Activated CD4-positive, alpha-beta memory T cell treated with anti-CD3 and anti-CD28 coated beads for 36 hours (primary cell): ENCODE data around the gene RAB40A. TPM values are rescaled to one million over a fixed set of nuclear protein-coding genes. Genes with fewer than 3 reads are reported as not detected.

Experiments
- CTCF ChIA-PET: fragments of 350-600 bp; sonication (Branson Sonifier 250); formaldehyde crosslinking; loops from one replicate; lab custom pipeline; 2021; ENCODE audit warnings: antibody characterized with exemption, inconsistent platforms; lab: Charles Lee
- POLR2A ChIA-PET: fragments of 350-600 bp; sonication (Branson Sonifier 250); formaldehyde crosslinking; loops from one replicate; lab custom pipeline; 2021; ENCODE audit warnings: antibody characterized with exemption; lab: Charles Lee
- DNase-seq: peaks from one replicate; pipeline ENCODE4 v3.0.0-alpha.2; 2020
- H3K27ac Mint-ChIP-seq: one replicate; pipeline ENCODE4 v1.8.0; 2021; ENCODE audit warnings: mixed read lengths
- H3K27me3 Mint-ChIP-seq: one replicate; pipeline ENCODE4 v1.8.0; 2021; ENCODE audit warnings: mixed read lengths
- H3K36me3 Mint-ChIP-seq: one replicate; pipeline ENCODE4 v1.8.0; 2021; ENCODE audit warnings: mixed read lengths
- H3K4me1 Mint-ChIP-seq: one replicate; pipeline ENCODE4 v1.8.0; 2021; ENCODE audit warnings: low read depth, mixed read lengths
- H3K4me3 Mint-ChIP-seq: one replicate; pipeline ENCODE4 v1.8.0; 2021; ENCODE audit warnings: mild to moderate bottlenecking, mixed read lengths
- H3K9me3 Mint-ChIP-seq: one replicate; pipeline ENCODE4 v1.8.0; 2021; ENCODE audit warnings: mixed read lengths
- intact Hi-C: fragments of 100-400 bp; cut with micrococcal nuclease; formaldehyde crosslinking; loops from one replicate; pipeline ENCODE4 v1.15.1; 2023
- total RNA-seq, 2 experiments: library from RNA; stranded (reverse); gene quantifications; one replicate each; pipeline ENCODE4 v1.2.3, GENCODE V29; 2021

RAB40A gene, protein sequence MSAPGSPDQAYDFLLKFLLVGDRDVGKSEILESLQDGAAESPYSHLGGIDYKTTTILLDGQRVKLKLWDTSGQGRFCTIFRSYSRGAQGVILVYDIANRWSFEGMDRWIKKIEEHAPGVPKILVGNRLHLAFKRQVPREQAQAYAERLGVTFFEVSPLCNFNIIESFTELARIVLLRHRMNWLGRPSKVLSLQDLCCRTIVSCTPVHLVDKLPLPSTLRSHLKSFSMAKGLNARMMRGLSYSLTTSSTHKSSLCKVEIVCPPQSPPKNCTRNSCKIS
- total RNA-seq: under 1 TPM in 1 of 2 experiments, not detected in 1; 0.10 TPM

DNA sequence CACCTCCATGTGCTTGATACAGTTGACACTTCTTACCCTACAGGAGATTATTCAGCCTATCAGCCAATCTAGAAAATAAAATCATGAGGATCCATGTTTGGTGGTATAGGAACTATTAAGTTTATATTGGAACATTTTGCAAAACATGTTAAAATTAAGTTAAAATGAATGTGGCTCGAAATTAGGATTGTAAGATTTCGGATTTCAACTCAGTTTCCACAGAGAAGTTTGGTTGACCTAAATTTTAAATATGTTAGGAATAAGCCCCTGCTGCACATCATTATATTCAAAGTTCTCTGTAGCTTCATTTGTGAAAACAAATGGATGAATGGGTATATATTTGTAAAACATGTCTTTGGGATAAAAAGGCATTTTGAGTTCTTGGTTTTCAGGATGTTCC is at the start of gene RAB40A:
RAB40A (minus strand) TSS at position 101 of the 400 bp plus-strand sequence. CDS start 18,733 bp downstream, outside the sequence.
- DNase-seq: no peak
- Mint-ChIP-seq H3K27ac (no peak within 1 kb of the TSS), H3K9me3 (no peaks in the 10 kb centered on the region), H3K36me3 (no peaks in the 10 kb centered on the region), H3K4me1 (no peaks in the 10 kb centered on the region), H3K27me3 (no peaks in the 10 kb centered on the region), H3K4me3 (no peak within 1 kb of the TSS)
- intact Hi-C loops: no loop called here
- ChIA-PET POLR2A (no interaction called here), CTCF (no interaction called here)

DNA sequence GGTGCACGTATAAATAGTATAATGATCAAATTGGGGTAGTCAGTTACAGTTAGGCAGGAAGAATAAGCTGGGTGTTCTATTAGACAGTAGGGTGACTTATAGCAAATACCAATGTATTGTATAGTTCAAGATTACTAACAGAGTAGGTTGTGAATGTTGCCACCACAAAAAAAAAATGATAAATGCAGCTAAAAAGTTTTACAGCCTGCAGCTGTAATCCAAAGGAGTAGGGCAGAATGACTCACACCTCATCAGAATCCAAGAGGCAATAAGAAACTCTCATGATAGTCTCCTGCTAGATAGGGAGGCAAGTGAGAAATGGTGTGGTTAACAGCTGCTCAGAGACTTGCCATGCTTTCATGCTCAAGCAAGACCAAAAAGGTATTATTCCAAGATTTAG is 46.5 kb upstream of the RAB40A start:
- H3K9me3 Mint-ChIP-seq: no peaks in the 10 kb centered on the region
- POLR2A ChIA-PET: no interaction called here

DNA sequence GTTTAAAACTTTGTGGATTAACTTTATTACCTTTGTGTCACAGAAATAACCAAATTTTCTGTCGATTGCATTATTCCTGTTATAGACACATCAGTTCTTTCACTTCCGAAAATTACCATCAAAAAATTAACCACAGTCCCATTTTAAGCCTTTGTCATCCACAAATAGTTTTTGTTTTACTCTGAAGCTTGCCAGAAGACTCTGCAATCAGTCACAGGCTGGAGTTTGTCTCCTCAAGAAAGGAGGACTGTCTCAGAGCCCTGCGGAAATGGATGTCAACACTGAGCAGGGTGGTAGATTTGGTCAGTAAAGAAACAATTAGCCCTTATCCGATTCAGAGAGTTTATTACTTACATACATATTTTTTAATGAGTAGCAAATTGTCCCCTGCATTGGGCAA is 45.9 kb upstream of the RAB40A start:
- intact Hi-C loops: no loop called here
- DNase-seq: no peak
- ChIA-PET POLR2A (no interaction called here), CTCF (no interaction called here)
- Mint-ChIP-seq H3K27ac (no peak overlapping the region), H3K36me3 (no peaks in the 10 kb centered on the region), H3K4me1 (no peaks in the 10 kb centered on the region), H3K27me3 (peaks cover 2% of the 10 kb centered on the region), H3K9me3 (no peaks in the 10 kb centered on the region), H3K4me3 (no peak overlapping the region)

More for the DNA sequence above, 46.5 kb upstream of the RAB40A start:
- Mint-ChIP-seq H3K27me3 (peaks cover 2% of the 10 kb centered on the region), H3K4me1 (no peaks in the 10 kb centered on the region), H3K36me3 (no peaks in the 10 kb centered on the region), H3K4me3 (no peak overlapping the region), H3K27ac (no peak overlapping the region)
- intact Hi-C loops: no loop called here
- CTCF ChIA-PET: interaction anchor here (0.6 kb wide), 1 partner anchor 22 kb away, joined by 3 read pairs; no protein-coding TSS in a partner anchor
- no peak for DNase-seq

DNA sequence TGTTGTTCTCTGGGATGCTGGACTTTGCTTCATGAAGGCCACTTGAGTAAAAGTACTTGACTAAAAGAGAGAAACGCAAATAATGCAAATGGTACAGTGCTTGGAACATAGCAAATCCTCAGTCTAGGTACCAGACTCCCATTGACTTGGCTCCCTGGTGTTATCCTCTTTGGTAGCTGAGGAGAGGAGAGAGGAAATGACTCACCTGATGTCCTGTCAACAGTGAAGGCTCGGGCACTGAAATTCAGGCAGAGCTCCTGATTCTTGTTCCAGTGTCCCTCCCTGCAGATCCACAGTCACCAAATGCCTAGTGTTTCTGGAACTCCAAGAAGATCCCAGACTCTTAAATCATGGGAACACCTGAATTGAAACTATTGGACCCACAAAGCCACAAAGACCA is 43.5 kb upstream of the RAB40A start:
- POLR2A ChIA-PET: no interaction called here

DNA sequence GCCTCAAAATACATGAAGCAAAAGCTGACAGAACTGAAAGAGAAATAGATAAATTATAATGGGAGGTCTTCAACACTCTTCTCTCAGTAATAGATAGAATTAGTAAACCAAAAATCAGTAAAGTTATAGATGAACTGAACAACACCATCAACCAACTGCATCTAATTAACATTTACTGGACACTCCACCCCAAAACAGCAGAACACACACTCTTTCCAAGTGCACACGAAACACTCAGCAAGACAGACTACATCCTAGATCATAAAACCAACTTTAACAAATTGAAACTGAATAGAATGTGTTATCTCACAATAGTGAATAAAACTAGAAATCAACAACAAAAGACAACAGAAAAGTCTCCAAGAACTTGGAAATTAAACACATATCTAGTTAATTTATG is 41.0 kb upstream of the RAB40A start:
- Mint-ChIP-seq H3K36me3 (no peaks in the 10 kb centered on the region), H3K4me3 (no peak overlapping the region), H3K27me3 (peaks cover 2% of the 10 kb centered on the region), H3K4me1 (no peaks in the 10 kb centered on the region), H3K9me3 (no peaks in the 10 kb centered on the region), H3K27ac (no peak overlapping the region)
- DNase-seq: no peak
- ChIA-PET CTCF (no interaction called here), POLR2A (no interaction called here)
- intact Hi-C loops: no loop called here

More for the DNA sequence above, 43.5 kb upstream of the RAB40A start:
- Mint-ChIP-seq H3K27me3 (peaks cover 2% of the 10 kb centered on the region), H3K4me1 (no peaks in the 10 kb centered on the region), H3K36me3 (no peaks in the 10 kb centered on the region), H3K4me3 (no peak overlapping the region), H3K9me3 (no peaks in the 10 kb centered on the region), H3K27ac (no peak overlapping the region)
- CTCF ChIA-PET: no interaction called here
- intact Hi-C loops: no loop called here
- DNase-seq: no peak

DNA sequence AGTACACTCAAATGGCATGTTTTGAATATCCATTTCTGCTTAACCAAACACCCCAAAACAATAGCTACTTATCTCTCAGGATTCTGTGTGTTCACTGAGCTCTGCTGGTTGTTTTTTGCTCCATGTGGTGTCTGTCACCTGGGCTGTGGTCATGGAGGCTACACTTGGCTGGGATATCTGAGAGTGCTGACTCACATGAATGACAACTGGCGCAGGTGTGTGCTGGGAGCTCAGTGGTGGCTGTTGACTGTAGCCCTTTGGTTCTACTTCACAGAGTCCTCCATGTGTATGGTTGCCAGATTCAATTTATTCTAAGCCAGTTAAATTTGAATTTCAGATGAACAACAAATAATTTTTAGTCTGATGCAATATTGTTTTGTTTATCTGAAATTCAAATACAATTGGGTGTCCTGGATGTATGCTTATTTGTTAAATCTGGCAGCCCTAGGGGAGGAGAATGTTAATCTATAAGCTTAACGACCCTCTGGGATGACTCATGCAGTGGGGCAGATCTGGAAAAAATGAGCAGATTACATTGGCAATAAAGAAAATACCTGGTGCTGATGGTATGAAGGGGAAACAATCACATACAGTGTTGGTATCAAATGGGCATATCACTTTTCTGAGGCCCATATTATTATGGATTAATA is 37.8 kb upstream of the RAB40A start:
- Mint-ChIP-seq H3K27me3 (no peaks in the 10 kb centered on the region), H3K4me3 (no peak overlapping the region), H3K4me1 (no peaks in the 10 kb centered on the region), H3K36me3 (no peaks in the 10 kb centered on the region), H3K9me3 (no peaks in the 10 kb centered on the region), H3K27ac (no peak overlapping the region)
- POLR2A ChIA-PET: no interaction called here
- intact Hi-C loops: no loop called here
- CTCF ChIA-PET: no interaction called here
- no peak for DNase-seq

DNA sequence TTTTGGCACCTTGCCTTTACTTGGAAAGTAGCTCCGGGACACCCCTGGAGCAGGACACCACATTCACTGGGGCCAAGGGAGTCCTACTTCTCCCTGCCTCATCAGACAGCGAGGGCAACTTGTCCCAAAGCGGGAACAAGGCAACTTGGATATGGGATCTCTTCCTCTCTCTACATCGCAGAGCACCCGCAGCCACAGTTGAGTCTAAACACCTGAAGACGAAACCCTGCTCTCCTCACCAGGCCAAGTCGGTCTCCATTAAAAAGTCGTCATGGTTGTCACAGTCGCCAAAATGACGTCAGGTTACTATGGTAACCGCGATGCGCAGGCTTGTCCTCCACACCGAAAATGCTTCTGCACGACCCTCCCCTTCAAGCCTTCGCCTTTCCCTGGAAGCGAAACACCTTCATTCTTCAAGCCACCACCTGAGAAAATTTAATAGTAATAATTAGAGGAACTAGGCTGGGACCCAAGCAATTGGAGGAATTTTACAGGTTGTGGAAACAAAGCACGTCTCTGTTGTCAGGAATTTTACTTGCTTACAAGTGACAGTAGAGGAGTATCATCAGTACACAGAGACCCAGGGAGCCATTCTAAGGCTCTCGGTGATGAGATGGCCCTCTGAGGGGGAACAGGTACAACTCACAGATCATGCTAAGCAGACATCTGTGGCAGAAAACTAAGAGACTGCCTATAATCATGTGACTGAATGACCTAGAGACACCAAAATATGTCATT is 35.6 kb upstream of the RAB40A start:
- Mint-ChIP-seq H3K36me3 (no peaks in the 10 kb centered on the region), H3K9me3 (no peaks in the 10 kb centered on the region), H3K27ac (peak overlapping the region; percentile 64), H3K27me3 (no peaks in the 10 kb centered on the region), H3K4me1 (no peaks in the 10 kb centered on the region), H3K4me3 (peak overlapping the region; percentile 87)
- peak; percentile 77 for DNase-seq
- intact Hi-C loops: loop anchor here (2.0 kb wide), 1 partner anchor 132 kb away; the partner anchor contains the start of gene MORF4L2
- ChIA-PET CTCF (no interaction called here), POLR2A (no interaction called here)

DNA sequence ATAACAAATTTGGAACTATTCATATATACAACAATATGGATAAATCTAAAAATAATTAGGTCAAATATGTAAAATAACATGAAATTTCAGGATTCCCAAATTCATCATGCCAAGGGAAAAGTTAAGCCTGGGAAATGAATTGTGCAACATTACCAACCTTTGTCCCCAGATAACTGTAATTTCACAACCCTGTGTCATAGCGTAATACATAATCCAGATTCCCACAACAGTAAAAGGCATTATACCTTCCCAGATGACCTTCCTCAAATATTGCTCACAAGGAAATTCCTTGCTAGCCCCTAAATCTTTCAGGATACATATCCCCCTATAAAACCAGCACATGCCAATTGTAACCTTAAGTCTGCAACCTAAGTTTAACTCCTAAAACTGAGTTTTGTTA is 32.9 kb upstream of the RAB40A start:
- CTCF ChIA-PET: no interaction called here
- no peak overlapping the region for H3K27ac Mint-ChIP-seq
- no peaks in the 10 kb centered on the region for H3K36me3 Mint-ChIP-seq
- H3K4me3 Mint-ChIP-seq: no peak overlapping the region
- H3K9me3 Mint-ChIP-seq: no peaks in the 10 kb centered on the region
- DNase-seq: no peak
- H3K4me1 Mint-ChIP-seq: no peaks in the 10 kb centered on the region
- no peaks in the 10 kb centered on the region for H3K27me3 Mint-ChIP-seq
- POLR2A ChIA-PET: no interaction called here
- intact Hi-C loops: no loop called here

DNA sequence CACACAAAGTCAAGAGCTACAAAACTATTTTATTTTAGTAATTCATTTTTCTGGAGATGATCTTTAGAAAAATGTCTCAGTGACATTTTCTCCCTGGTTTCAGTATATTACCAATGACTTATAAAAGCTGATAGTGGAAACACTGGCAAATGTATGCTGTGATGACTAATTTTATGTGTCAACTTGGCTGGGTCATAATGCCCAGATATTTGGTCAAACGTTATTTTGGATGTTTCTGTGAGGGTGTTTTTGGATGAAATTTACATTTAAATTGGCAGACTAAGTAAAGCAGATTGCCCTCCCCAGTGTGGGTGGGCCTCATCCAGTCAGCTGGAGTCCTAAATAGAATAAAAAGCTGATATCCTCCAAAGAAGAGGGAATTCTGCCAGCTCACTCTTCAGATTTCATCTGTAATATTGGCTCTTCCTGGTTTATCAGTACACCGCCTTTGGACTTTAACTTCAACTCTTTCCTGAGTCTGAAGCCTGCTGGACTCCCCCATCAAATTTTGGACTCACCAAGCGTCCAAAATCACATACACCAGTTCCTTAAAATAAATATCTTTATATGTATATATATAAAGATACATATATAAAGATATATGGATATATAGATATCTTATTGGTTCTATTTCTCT is 31.2 kb upstream of the RAB40A start:
- Mint-ChIP-seq H3K9me3 (no peaks in the 10 kb centered on the region), H3K36me3 (no peaks in the 10 kb centered on the region), H3K27ac (no peak overlapping the region), H3K27me3 (no peaks in the 10 kb centered on the region), H3K4me3 (no peak overlapping the region), H3K4me1 (no peaks in the 10 kb centered on the region)
- DNase-seq: no peak
- intact Hi-C loops: no loop called here
- POLR2A ChIA-PET: no interaction called here
- CTCF ChIA-PET: interaction anchor here (0.7 kb wide), 1 partner anchor 78 kb away, joined by 3 read pairs; the partner anchor contains the start of gene TCEAL1

DNA sequence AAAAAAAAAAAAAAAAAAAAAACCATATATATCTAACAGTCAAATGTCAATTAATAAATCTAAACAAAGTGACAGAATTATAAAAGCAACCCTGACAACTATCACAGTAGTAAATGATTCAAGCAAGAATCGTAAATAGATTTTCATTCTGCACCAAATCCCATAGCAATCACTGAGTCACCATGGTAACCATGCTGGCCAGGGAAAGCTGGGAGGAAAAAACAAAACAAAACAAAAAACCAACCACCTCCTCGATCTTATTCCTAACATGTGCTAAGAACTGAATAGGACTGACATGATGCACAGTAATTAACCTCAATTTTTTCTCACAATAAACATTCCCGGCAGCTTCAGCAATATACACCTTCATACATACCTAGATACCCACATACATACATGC is 30.6 kb upstream of the RAB40A start:
- DNase-seq: no peak
- ChIA-PET CTCF (interaction anchor here (0.7 kb wide), 1 partner anchor 79 kb away, joined by 3 read pairs; the partner anchor contains the start of gene TCEAL1), POLR2A (no interaction called here)
- Mint-ChIP-seq H3K9me3 (no peaks in the 10 kb centered on the region), H3K4me3 (no peak overlapping the region), H3K4me1 (no peaks in the 10 kb centered on the region), H3K27ac (no peak overlapping the region), H3K27me3 (no peaks in the 10 kb centered on the region), H3K36me3 (no peaks in the 10 kb centered on the region)
- intact Hi-C loops: no loop called here

DNA sequence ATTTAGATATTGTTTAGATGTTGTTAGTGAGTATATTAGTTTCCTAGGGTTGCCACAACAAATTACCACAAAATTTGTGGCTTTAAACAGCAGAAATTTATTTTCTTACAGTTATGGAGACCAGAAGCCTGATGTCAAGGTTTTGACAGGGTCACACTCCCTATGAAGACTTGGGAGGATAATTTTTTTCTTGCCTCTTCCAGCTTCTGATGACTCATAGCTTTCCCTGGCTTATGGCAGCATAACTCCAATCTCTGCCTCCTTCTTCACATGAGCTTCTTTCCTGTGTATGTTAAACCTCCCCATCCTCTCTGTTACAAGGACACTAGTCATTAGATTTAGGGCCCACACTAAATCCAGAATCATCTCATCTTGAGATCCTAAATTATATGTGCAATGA is 20.9 kb upstream of the RAB40A start:
- ChIA-PET CTCF (no interaction called here), POLR2A (no interaction called here)
- intact Hi-C loops: no loop called here
- no peak for DNase-seq
- Mint-ChIP-seq H3K27ac (no peak overlapping the region), H3K36me3 (no peaks in the 10 kb centered on the region), H3K4me1 (no peaks in the 10 kb centered on the region), H3K4me3 (no peak overlapping the region), H3K27me3 (no peaks in the 10 kb centered on the region), H3K9me3 (no peaks in the 10 kb centered on the region)

DNA sequence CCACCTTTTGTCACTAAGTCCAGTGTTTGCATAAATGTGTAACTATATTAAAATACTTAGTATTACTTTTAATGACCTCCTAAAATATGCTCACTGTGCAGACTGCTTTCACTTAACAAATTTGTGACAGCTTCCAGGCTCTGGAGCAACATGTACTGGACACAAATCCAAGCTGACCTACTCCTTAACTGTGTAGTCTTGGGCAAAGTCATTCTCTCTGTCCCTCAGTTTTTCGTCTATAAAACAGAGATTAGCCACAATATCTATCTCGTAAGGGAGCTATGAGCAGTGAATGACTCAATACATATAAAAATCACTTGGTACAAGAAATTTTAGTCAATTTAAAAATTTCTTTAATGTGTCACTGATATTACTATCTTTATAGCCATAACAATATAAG is 20.4 kb upstream of the RAB40A start:
- no peak overlapping the region for H3K4me3 Mint-ChIP-seq
- no peaks in the 10 kb centered on the region for H3K36me3 Mint-ChIP-seq
- intact Hi-C loops: no loop called here
- POLR2A ChIA-PET: no interaction called here
- no peaks in the 10 kb centered on the region for H3K27me3 Mint-ChIP-seq
- CTCF ChIA-PET: no interaction called here
- no peak overlapping the region for H3K27ac Mint-ChIP-seq
- no peaks in the 10 kb centered on the region for H3K9me3 Mint-ChIP-seq
- DNase-seq: no peak
- no peaks in the 10 kb centered on the region for H3K4me1 Mint-ChIP-seq
